KG1 (cell line): ENCODE data around the gene SYPL1.
"Not testable (repeated sequence)": the region's sequence is repeated elsewhere in the genome, so short reads cannot be mapped to it uniquely, and the experiment has no call there.

Experiments used
- DNase-seq: peaks from one replicate; lab custom pipeline; 2025; lab: John Stamatoyannopoulos, UW

Gene SYPL1

GRCh38 chr7:106112118-106112971 lies at the start of gene SYPL1:
TSS of gene SYPL1 (minus strand) at chr7:106112312. CDS start at chr7:106112208, 104 bp downstream.
- DNase-seq, result no peak

- no peak for DNase-seq
These were observed 42.9 kb upstream of the SYPL1 start for GRCh38 chr7:106155027-106155426.

GRCh38 chr7:106153891-106154449 lies 41.9 kb upstream of the SYPL1 start:
- DNase-seq, result no peak

- no peak for DNase-seq
These were observed 40.2 kb upstream of the SYPL1 start for GRCh38 chr7:106152313-106152665.

- DNase-seq, result no peak
These were observed 39.6 kb upstream of the SYPL1 start for GRCh38 chr7:106151459-106152312.

GRCh38 chr7:106143711-106144337 lies 31.7 kb upstream of the SYPL1 start:
- DNase-seq, result no peak

- DNase-seq, result no peak
These were observed 30.0 kb upstream of the SYPL1 start for GRCh38 chr7:106142136-106142535.

- DNase-seq, result no peak
These were observed 28.5 kb upstream of the SYPL1 start for GRCh38 chr7:106140406-106141173.

- DNase-seq, result no peak
These were observed 27.4 kb upstream of the SYPL1 start for GRCh38 chr7:106139265-106140251.

GRCh38 chr7:106138776-106139175 lies 26.7 kb upstream of the SYPL1 start:
- DNase-seq, result no peak

- DNase-seq, result not testable (repeated sequence)
These were observed 26.1 kb upstream of the SYPL1 start for GRCh38 chr7:106138181-106138580.

GRCh38 chr7:106134241-106134640 lies 22.1 kb upstream of the SYPL1 start:
- DNase-seq, result no peak

- DNase-seq, result no peak
These were observed 17.2 kb upstream of the SYPL1 start for GRCh38 chr7:106129291-106129690.

- no peak for DNase-seq
These were observed 16.7 kb upstream of the SYPL1 start for GRCh38 chr7:106128836-106129235.

GRCh38 chr7:106127984-106128780 lies 16.1 kb upstream of the SYPL1 start:
- no peak for DNase-seq

- DNase-seq, result no peak
These were observed 14.2 kb upstream of the SYPL1 start for GRCh38 chr7:106126170-106126938.

GRCh38 chr7:106125417-106125816 lies 13.3 kb upstream of the SYPL1 start:
- DNase-seq, result no peak

GRCh38 chr7:106124186-106124585 lies 12.1 kb upstream of the SYPL1 start:
- DNase-seq, result no peak

GRCh38 chr7:106122713-106123112 lies 10.6 kb upstream of the SYPL1 start:
- DNase-seq, result no peak
